Lower lobe of right lung (tissue), 2 donors: Measurements from ENCODE around the gene ADAP1. TPM values are rescaled to one million over a fixed set of nuclear protein-coding genes. Genes with fewer than 3 reads are reported as not detected.

Experiments used
- ATAC-seq, 2 donors: fragments of 200-7000 bp; cut with Tn5 transposase; one replicate each; pipeline ENCODE4 v1.9.1; 2020 to 2022; ENCODE audit warnings: mild to moderate bottlenecking in 2 of 2, moderate library complexity in 2 of 2
- DNase-seq: peaks from one replicate; pipeline ENCODE4 v3.0.0-alpha.2; 2020
- H3K27ac ChIP-seq: fragments of 200-600 bp; one replicate; pipeline ENCODE4 v1.8.0; 2022
- H3K27me3 ChIP-seq: fragments of 200-600 bp; one replicate; pipeline ENCODE4 v1.8.0; 2022; ENCODE audit warnings: low read depth
- H3K36me3 ChIP-seq: fragments of 200-600 bp; one replicate; pipeline ENCODE4 v1.8.0; 2022; ENCODE audit warnings: mild to moderate bottlenecking
- H3K4me1 ChIP-seq: fragments of 200-600 bp; one replicate; pipeline ENCODE4 v1.8.0; 2022
- H3K4me3 ChIP-seq: fragments of 200-600 bp; one replicate; pipeline ENCODE4 v1.8.0; 2022; ENCODE audit warnings: mild to moderate bottlenecking
- H3K9me3 ChIP-seq: fragments of 200-600 bp; one replicate; pipeline ENCODE4 v1.8.0; 2022
- intact Hi-C: fragments of 100-400 bp; cut with DNase I; formaldehyde crosslinking; loops from one replicate; pipeline ENCODE4 v1.11.0; 2022
- total RNA-seq: library from RNA; stranded (reverse); fragmentation: NEBNext Ultra II Directional; extraction: Animal tissue kit (Norgen Biotek cat#: 25700); gene quantifications from one replicate; pipeline ENCODE4 v1.2.1, GENCODE V29; 2021
- TF ChIP-seq, protein P1 (sequence below): fragments of 200-600 bp; IDR thresholded peaks from one replicate; pipeline ENCODE4 v1.8.0; 2022; ENCODE audit warnings: antibody characterized with exemption, mild to moderate bottlenecking
- donor health status: DM: no; HTN: yes; CAD: no; lungs with severe emphysema.

ADAP1 gene
- total RNA-seq, 1 donor from 2014 or later, result 33.9 TPM

DNA sequence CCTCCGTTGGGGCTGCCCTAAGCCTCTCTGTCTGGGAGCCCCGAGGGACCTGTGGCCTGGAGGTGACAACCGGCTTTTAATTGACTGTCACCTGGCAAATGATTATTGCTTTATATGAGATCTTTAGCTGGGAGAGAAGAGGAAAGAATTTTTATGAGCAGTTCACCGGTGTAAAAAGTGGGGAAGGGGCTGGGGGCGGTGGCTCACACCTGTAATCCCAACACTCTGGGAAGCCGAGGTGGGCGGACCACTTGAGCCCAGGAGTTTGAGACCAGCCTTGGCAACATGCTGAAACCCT, 23.5 kb upstream of the ADAP1 start:
- Histone ChIP-seq H3K27ac (no peak overlapping the region), H3K9me3 (no peaks in the 10 kb centered on the region), H3K4me3 (no peak overlapping the region), H3K4me1 (peaks cover 14% of the 10 kb centered on the region), H3K27me3 (peaks cover under 1% of the 10 kb centered on the region), H3K36me3 (peaks cover 8% of the 10 kb centered on the region)
- no peak for DNase-seq
- intact Hi-C loops, result no loop called here
- no peak for ATAC-seq
- TF ChIP-seq, protein P1, sequence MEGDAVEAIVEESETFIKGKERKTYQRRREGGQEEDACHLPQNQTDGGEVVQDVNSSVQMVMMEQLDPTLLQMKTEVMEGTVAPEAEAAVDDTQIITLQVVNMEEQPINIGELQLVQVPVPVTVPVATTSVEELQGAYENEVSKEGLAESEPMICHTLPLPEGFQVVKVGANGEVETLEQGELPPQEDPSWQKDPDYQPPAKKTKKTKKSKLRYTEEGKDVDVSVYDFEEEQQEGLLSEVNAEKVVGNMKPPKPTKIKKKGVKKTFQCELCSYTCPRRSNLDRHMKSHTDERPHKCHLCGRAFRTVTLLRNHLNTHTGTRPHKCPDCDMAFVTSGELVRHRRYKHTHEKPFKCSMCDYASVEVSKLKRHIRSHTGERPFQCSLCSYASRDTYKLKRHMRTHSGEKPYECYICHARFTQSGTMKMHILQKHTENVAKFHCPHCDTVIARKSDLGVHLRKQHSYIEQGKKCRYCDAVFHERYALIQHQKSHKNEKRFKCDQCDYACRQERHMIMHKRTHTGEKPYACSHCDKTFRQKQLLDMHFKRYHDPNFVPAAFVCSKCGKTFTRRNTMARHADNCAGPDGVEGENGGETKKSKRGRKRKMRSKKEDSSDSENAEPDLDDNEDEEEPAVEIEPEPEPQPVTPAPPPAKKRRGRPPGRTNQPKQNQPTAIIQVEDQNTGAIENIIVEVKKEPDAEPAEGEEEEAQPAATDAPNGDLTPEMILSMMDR, result no peak

DNA sequence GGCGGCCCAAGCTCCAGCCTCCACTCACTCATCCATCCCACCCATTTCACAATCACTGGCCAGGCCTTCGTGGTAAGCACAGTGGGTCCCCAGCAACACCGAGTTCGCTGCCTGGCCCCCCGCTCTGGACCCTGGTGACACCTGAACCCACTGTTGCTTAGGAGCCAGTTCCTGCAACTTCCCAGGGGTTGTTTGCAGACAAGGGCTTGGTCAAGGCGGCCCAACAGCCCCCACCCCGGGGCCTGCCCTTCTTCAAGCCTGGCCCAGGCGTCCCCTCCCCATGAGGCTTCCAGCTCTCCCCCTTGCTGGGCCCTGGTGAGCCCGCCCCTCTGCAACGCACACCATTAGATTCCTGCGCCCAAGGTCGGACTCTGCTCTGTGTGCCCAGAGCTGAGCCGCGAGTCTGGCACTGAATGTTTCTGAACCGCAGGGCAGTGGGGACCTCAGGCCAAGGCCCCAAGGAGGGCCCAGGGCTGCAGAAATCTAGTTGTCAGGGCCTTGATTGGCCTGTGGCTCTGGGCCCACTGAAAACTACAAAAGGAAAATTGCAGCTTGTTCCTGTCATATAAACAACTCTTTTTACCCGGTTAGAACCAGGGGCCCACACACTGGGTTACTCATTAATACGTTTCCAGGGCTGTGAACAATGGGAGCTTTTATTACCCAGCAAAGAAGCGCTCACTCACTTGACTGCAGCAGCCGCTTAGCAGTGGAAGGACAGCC, 23.0 kb upstream of the ADAP1 start:
- Histone ChIP-seq H3K36me3 (peaks cover 13% of the 10 kb centered on the region), H3K9me3 (no peaks in the 10 kb centered on the region), H3K27ac (no peak overlapping the region), H3K4me3 (no peak overlapping the region), H3K4me1 (peaks cover 19% of the 10 kb centered on the region), H3K27me3 (no peaks in the 10 kb centered on the region)
- intact Hi-C loops, result no loop called here
- DNase-seq (no peak), ATAC-seq (no peak)
- TF ChIP-seq, protein P1, result no peak

DNA sequence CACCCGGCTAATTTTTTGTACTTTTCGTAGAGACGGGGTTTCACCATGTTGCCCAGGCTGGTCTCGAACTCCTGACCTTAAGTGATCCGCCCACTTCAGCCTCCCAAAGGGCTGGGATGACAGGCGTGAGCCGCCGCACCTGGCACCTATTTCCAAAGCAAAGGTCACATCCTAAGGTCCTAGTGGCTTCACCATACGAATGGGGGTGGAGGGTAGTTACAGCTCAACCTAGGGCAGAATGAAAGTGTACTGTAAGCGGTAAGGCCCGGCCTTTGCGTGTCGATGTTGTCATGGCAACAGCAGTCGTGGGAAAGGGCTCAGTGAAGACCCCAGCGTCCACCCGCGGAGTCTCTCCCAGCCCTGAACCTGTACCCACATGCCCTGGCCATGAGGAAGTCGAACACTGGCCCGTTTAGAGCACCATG, 22.4 kb upstream of the ADAP1 start:
- TF ChIP-seq, protein P1, result no peak
- Histone ChIP-seq H3K27me3 (no peaks in the 10 kb centered on the region), H3K36me3 (peaks cover 19% of the 10 kb centered on the region), H3K4me1 (peaks cover 25% of the 10 kb centered on the region), H3K9me3 (no peaks in the 10 kb centered on the region), H3K27ac (no peak overlapping the region), H3K4me3 (no peak overlapping the region)
- DNase-seq, result no peak
- intact Hi-C loops, result no loop called here
- no peak for ATAC-seq

DNA sequence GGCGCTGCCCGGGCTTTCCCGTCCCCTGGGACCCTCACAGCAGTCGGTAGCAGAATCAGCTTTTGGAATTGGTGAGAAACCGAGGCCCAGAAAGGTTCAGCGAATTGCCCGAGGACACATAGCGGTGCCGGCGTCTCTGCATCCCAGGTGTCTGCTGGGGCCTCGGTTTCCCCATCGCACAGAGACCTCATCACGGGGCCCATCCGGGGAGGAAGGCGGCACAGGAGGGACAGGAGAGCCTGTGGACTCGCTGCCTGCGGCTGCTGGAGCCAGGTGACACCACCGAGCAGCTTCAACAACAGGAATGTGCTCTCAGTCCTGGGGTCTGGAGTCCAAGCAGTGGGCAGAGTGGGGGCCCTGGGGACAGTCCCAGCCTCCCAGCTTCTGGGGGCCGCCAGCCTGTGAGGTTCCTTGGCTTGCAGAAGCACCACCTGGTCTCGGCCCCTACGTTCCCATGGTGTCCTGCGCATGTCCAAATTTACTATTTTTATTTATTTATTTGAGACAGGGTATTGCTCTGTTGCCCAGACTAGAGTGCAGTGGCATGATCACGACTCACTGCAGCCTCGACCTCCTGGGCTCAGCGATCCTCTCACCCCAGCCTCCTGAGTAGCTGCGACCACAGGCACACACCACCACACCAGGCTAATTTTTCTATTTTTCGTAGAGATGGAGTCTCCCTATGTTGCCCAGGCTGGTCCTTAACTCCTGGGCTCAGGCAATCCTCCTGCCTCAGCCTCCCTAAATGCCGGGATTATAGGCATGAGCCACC, 21.4 kb upstream of the ADAP1 start:
- peaks cover 29% of the 10 kb centered on the region for H3K36me3 ChIP-seq
- TF ChIP-seq, protein P1, result no peak
- peaks cover 32% of the 10 kb centered on the region for H3K4me1 ChIP-seq
- H3K9me3 ChIP-seq, result no peaks in the 10 kb centered on the region
- no peak for DNase-seq
- peak overlapping the region; percentile 95 for H3K4me3 ChIP-seq
- no peaks in the 10 kb centered on the region for H3K27me3 ChIP-seq
- intact Hi-C loops, result no loop called here
- no peak for ATAC-seq
- H3K27ac ChIP-seq, result peak overlapping the region; percentile 98

DNA sequence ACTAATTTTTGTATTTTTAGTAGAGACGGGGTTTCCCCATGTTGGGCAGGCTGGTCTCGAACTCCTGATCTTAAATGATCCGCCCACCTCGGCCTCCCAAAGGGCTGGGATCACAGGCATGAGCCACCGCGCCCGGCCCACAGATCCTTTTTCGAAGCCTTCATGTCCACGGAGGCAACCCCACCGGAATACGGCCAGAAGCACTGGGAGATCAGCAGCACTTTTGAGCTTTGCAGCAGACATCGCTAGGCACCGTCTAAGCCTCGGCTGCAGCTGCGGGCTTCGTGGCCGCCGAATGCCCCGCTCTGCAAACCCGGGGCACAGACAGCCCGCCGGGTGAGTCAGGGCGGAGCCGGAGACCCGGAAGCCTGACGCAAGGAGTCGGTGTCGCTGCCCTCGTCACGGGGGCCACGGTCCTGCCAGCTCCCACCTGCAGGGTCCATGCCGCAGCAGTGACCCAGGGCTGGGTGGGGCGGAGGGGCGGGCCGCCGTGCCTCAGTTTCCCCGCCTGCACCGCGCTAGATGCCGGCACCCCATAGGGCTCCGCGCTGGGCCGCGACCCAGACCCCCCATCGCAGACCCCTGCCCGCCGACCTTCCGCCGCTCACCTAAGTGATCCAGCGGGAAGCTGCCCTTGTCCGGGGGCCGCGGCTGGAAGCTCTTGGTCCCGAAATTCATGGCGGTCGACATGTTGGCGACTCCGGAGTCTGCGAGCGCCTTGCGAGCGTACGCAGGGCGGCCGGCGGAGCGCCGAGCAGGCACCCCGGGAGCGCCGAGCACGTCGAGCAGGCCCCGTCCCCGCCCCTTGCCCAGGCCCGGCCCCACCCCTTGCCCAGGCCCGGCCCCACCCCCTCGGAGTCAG, 20.6 kb upstream of the ADAP1 start, which contains the start of gene COX19:
Gene COX19, minus strand, starts transcription at position 730 of the 862 bp plus-strand sequence. Its CDS starts 40 bp downstream, at position 690.
- peak within 1 kb of the TSS; percentile 95 for H3K4me3 ChIP-seq
- H3K9me3 ChIP-seq, result no peaks in the 10 kb centered on the region
- peak within 1 kb of the TSS; percentile 98 for H3K27ac ChIP-seq
- intact Hi-C loops, result no loop called here
- DNase-seq (peak; percentile 94), ATAC-seq (peak; percentile 99)
- H3K4me1 ChIP-seq, result peaks cover 32% of the 10 kb centered on the region
- TF ChIP-seq, protein P1, result peak; percentile 7
- no peaks in the 10 kb centered on the region for H3K27me3 ChIP-seq
- peaks cover 38% of the 10 kb centered on the region for H3K36me3 ChIP-seq
